GM21717 (cell line): ENCODE measurements around the gene SPRR2F.
"Not testable (repeated sequence)": the region's sequence is repeated elsewhere in the genome, so short reads cannot be mapped to it uniquely, and the experiment has no call there.

Experiments used
- ATAC-seq: cut with Tn5 transposase; IDR thresholded peaks from one replicate; pipeline ENCODE4 v1.9.1; 2021; ENCODE audit warnings: mild to moderate bottlenecking, moderate library complexity; ENCODE audit not compliant: unreplicated experiment

Gene SPRR2F, protein sequence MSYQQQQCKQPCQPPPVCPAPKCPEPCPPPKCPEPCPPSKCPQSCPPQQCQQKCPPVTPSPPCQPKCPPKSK

DNA sequence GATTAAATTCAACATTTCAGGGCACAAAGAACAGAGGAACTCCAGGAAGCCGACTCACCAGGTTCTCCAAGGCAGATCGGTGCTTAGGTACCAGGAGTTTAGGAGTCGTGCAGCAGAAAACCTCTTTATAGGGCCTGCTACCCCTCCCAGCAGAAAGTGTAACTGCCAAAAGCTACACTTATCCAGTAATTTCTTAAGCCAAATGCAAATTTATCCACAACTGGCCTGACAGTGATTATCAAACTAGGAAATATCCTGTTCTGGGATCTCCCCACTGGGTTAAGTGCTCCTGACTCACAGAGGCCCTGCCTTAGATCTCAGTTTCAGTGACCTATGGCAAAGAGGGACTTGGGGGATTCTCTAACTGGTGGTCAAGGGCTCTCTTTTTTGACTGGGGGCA lies at the start of gene SPRR2F:
Gene SPRR2F, minus strand, starts transcription at position 101 of the 400 bp plus-strand sequence. CDS start 783 bp downstream, outside the sequence.
- no peak for ATAC-seq

DNA sequence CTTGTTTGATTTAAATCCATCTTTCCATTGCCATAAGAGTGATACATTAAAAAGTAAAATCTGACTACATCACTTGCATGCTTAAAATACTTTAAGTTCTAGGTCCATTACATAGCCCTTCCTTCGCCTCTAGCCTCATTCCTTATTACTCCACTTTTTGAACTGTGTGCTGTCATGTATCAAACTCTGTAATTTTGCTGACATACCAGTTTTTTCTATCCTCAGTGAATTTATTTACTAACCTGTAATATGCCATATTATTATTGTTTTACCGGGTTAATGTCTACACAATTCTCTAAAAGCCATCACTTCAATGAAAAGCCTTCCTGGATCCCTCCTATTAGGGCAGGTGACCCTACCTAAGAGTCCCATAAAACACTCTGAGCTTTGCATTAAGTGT lies 42.2 kb upstream of the SPRR2F start:
- no peak for ATAC-seq

DNA sequence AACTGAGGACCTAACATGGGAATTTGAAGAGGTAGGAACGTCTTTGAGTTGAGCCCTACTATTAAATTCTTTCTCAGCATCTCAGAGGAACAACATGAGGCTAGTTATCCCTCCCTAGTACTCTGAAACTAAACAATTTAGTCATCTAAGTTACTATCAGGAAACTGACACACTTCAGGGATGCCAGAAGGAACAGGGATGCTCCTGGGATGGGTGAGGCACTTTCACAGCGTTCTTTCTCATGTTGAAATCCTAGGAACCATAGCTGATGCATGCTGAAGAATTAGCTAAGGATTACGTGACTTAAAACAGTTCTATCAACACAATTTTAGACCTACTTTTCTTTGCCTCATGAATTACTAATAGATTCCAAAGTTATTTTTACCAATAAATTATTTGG lies 39.2 kb upstream of the SPRR2F start:
- no peak for ATAC-seq

- ATAC-seq, result no peak
Observed at GRCh38 chr1:153150846-153151245, 37.5 kb upstream of the SPRR2F start, which contains the start of gene SPRR2G. SPRR2G (minus strand) TSS chr1:153150890; CDS start chr1:153150110, 780 bp downstream.

GRCh38 chr1:153141377-153141776 lies 28.1 kb upstream of the SPRR2F start:
- no peak for ATAC-seq

DNA sequence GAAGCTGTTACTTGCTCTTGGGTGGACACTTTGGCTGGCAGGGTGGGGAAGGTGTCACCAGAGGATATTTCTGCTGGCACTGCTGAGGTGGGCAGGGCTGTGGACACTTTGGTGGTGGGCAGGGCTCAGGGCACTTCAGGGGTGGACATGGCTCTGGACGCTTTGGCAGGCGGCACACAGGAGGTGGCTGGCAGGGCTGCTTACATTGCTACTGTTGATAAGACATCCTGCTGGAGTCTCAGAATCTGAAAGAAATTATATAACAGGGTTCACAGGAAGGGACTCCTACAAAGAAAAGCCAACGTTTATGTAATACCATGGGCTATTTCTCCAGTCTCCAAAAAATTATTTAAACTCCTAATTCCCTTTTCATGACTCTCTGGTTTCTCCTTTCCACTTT lies 27.2 kb upstream of the SPRR2F start:
- ATAC-seq, result no peak

DNA sequence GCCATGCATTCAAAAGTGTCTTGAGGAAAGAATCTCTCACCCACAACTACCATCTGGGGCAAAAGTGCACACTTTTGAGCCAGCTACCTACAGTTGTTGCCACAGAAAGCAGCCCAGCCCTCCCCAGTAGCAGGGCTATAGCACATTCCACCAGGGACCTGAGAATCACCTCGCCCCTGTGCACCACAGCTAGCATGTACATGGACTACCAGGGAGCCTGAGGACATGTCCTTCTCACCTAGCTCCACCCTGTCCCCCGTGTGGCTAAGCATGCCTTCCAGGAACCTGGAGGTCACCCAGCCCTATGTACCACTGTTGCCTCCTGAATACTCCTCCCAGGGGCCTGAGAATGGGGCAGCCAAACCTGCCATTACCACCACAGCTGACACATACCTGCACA lies 20.4 kb upstream of the SPRR2F start:
- ATAC-seq, result no peak

DNA sequence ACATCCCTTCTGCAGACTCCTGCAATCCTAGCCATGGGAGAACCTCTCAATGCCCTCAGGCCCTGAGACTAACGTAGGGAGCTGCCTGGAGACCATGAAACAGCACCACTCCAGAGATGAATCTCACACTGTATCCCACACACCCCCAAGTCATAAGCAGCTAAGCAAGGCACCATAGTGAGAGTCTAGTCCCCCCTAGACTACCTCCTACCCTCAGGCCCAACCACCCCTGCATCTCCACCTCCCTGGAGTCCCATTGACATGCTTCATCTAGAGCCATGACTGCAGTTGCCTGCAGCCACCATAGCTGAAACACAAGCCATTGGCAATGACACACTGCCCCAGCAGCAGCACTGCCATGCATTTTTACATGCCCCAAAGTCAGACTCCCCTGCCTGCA lies 20.0 kb upstream of the SPRR2F start:
- ATAC-seq, result no peak

GRCh38 chr1:153128688-153129087 lies 15.4 kb upstream of the SPRR2F start:
- not testable (repeated sequence) for ATAC-seq

DNA sequence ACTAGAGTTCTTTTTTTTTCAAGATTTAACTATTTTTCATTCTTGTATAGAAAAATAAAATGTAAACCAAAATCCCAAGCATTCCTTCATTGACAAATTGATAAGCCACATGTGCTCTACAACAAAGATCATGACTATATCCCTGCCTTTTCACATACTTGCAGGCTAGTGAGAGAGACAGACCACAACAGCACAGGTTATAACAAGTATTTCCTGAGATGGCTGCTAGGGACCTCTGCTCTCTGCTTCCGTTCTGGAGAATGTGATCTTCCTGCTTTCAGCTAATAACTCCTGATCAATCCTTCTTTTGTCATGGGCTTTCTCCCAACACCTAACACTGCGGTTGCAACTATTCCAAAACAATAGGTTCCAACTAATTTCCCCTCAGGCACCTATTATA lies 14.0 kb upstream of the SPRR2F start:
- no peak for ATAC-seq

DNA sequence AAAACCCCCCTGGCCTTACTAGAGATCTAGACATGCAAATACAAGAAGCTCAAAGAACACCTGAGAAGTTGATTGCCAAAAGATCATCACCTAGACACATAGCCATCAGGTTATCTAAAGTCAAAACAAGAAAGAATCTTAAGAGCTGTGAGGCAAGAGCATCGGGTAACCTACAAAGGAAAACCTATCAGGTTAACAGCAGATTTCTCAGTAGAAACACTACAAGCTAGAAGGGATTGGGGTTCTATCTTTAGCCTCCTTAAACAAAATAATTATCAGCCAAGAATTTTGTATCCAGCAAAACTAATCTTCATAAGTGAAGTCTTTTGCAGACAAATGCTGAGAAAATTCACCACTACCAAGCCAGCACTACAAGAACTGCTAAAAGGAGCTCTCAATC lies 12.2 kb upstream of the SPRR2F start:
- ATAC-seq, result no peak

- not testable (repeated sequence) for ATAC-seq
Observed at GRCh38 chr1:153123793-153124192, 10.5 kb upstream of the SPRR2F start.

DNA sequence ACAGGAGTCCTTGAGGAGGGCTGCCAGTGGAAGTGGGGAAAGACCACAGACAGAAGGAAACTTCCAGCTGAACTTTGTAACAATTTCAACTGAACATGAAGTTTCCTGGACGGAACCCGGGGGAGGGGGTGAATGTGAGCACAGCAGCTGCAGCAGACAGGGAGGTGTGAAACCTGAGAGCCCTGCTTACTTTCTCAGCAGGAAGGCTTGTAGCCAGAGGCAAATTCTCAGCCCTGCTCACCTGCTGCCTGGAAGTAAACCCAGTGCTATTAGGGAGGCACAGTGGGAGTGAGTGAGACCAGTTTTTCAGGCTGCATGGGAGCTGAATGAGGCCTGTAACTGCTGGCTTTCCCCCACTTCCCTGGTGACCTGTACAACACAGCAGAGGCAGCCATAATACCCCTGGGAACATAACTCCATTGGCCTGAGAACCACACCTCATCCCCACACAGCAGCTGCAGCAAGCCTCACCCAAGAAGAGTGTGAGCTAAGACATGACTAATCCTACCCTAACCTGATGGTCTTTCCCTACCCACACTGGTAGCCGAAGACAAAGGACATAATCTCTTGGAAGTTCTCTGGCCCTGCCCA lies 9.6 kb upstream of the SPRR2F start:
- no peak for ATAC-seq

GRCh38 chr1:153120945-153121344 lies 7.6 kb upstream of the SPRR2F start:
- no peak for ATAC-seq

GRCh38 chr1:153119491-153119971 lies 6.2 kb upstream of the SPRR2F start:
- ATAC-seq, result no peak

GRCh38 chr1:153115264-153115663 lies 1.9 kb upstream of the SPRR2F start:
- ATAC-seq, result not testable (repeated sequence)

DNA sequence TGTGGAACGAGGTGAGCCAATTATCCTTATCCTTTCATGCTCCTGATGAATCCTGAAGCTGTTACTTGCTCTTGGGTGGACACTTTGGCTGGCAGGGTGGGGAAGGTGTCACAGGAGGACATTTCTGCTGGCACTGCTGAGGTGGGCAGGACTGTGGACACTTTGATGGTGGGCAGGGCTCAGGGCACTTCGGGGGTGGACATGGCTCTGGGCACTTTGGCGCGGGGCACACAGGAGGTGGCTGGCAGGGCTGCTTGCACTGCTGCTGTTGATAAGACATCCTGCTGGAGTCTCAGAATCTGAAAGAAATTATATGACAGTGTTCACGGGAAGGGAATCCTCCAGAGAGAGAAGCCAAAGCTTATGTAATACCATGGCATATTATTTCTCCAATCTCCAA lies 862 bp downstream of the SPRR2F start:
- ATAC-seq, result not testable (repeated sequence)

DNA sequence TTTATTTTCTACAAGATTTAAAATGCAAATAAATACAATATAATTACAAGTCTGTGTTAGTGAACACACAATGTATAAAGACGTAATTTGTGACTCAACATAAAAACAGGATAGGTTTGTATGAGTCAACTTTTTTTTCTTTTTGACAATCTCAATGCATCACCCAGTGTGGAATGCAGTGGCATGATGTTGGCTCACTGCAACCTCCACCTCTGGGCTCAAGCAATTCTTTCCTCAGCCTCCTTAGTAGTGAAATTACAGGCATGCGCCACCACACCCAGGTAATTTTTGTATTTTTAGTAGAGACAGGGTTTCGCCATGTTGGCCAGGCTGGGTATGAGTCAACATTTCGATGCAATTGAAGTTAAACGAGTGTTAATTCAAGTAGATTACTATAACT lies 13.1 kb downstream of the SPRR2F start:
- no peak for ATAC-seq

- no peak for ATAC-seq
Observed at GRCh38 chr1:153099461-153100045, 13.8 kb downstream of the SPRR2F start.

GRCh38 chr1:153095764-153096163 lies 17.6 kb downstream of the SPRR2F start:
- ATAC-seq, result no peak

DNA sequence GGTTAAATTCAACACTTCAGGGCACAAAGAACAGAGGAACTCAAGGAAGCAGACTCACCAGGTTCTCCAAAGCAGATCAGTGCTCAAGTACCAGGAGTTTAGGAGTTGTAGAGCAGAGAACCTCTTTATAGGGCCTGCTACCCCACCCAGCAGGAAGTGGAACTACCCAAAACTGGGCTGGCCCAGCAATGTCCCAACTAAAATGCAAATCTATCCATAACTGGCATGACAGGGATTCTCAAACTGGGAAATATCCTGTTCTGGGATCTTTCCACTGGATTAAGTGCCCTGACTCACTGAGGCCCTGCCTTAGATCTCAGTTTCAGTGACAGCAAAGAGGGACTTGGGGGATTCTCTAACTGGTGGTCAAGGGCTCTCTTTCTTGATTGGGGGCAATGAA lies 18.9 kb downstream of the SPRR2F start, which contains the start of gene SPRR2E:
Gene SPRR2E, minus strand, starts transcription at position 101 of the 400 bp plus-strand sequence. CDS start 775 bp downstream, outside the sequence.
- no peak for ATAC-seq

GRCh38 chr1:153087652-153088051 lies 25.7 kb downstream of the SPRR2F start:
- no peak for ATAC-seq
